ENCODE results near the gene UBTF. TPM values are rescaled to one million over a fixed set of nuclear protein-coding genes. Genes with fewer than 3 reads are reported as not detected.

UBTF gene
- total and polyA plus RNA-seq, 9 of the 15 experiments (the other 6 are each of a cell fraction or from before 2014, with no cell fraction given), result 1.2 to 113 (median 83.6) TPM

DNA sequence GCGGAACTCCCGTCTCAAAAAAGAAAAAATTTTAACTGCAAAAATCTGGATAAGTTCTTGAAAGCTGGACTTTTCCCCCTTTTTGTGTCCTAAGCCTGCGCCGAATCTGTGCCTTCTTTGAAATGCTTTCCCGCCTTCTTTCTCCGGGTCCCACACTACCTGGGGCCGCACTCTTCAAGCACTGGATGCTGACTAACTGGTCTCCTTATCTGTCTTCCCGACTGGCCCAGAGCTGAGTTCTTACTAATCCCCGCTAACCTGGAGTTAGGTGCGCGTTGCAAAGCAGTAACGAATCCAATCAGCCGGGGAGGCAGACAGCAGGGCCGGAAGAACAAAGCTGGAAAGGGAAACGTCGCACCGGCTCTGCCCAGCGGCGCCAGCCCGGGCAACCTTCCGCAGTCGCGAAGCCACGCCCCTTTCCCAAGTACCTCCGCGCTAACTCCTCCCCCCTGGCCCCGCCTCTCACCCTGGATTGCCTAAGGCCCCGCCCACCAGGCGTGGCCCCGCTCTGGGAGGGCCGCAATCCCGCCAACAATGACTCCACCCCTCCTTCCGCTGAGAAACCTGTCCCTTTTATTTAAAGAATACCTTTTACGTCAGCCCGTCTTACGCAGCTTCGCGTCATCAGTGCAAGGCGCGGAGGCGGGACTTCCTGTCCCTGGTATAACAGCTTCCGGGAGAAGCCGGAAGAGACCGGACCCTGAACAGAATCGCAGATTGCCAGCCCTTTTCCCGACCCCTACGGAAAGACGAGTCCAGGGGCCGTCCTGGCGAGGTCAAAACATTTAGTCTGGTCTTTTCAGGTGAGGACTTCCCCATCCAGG, 33.0 kb downstream of the UBTF start, which contains the start of gene TMUB2 (continued):
- TF ChIP-seq SREBF2 (CRISPR knock-in tag; IDR thresholded peaks at IDR 0.05) (no peak), ZNF274 (IDR thresholded peaks at IDR 0.05; ENCODE audit: borderline replicate concordance, low read depth, low read length) (no peak), KDM1A (IDR thresholded peaks at IDR 0.05) (no peak), TBP (optimal IDR thresholded peaks at IDR 0.05; ENCODE audit: low read depth, low read length) (peak; percentile 77), PHF20 (IDR thresholded peaks at IDR 0.05; ENCODE audit: partially characterized antibody) (peak; percentile 73), LCOR (CRISPR knock-in tag; IDR thresholded peaks at IDR 0.05) (peak; percentile 82; the same call in 1 of the 2 replicates), ETV1 (tag; conservative IDR thresholded peaks at IDR 0.05; ENCODE audit: low read depth) (0 out of 2 replicates have a peak, but pooled peaks have one; percentile 45), ERF (CRISPR knock-in tag; IDR thresholded peaks at IDR 0.05) (no peak), SMARCA5 (IDR thresholded peaks at IDR 0.05) (no peak), ZNF174 (CRISPR knock-in tag; IDR thresholded peaks at IDR 0.05) (no peak), ZNF764 (CRISPR knock-in tag; IDR thresholded peaks at IDR 0.05; ENCODE audit: low read depth) (no peak), RBFOX2 (IDR thresholded peaks at IDR 0.05; ENCODE audit: low read depth, low read length) (peak; percentile 84), C11orf30 (IDR thresholded peaks at IDR 0.05; ENCODE audit: low read depth) (peak; percentile 80), MTA3 (IDR thresholded peaks at IDR 0.05; ENCODE audit: borderline replicate concordance) (peak; percentile 98), CREB1 (IDR thresholded peaks at IDR 0.05) (peak; percentile 99), CREB1 (CRISPR knock-in tag; IDR thresholded peaks at IDR 0.05) (peak; percentile 97), SAFB (IDR thresholded peaks at IDR 0.05; ENCODE audit: borderline replicate concordance, low read depth, low read length) (no peak), FOXK1 (CRISPR knock-in tag; IDR thresholded peaks at IDR 0.05; ENCODE audit: borderline replicate concordance) (no peak), ZBTB1 (CRISPR knock-in tag; IDR thresholded peaks at IDR 0.05; ENCODE audit: borderline replicate concordance, low read depth) (no peak), ZSCAN29 (IDR thresholded peaks at IDR 0.05) (no peak), HNRNPK (IDR thresholded peaks at IDR 0.05; ENCODE audit: low read depth, low read length, poor library complexity, severe bottlenecking) (no peak), RCOR1 (IDR thresholded peaks at IDR 0.05; ENCODE audit: borderline replicate concordance in 1 of 2, low read depth in 2 of 2, low read length in 2 of 2) (no peak), BACH1 (tag; IDR thresholded peaks at IDR 0.05) (no peak)
- TF ChIP-seq, protein P1, sequence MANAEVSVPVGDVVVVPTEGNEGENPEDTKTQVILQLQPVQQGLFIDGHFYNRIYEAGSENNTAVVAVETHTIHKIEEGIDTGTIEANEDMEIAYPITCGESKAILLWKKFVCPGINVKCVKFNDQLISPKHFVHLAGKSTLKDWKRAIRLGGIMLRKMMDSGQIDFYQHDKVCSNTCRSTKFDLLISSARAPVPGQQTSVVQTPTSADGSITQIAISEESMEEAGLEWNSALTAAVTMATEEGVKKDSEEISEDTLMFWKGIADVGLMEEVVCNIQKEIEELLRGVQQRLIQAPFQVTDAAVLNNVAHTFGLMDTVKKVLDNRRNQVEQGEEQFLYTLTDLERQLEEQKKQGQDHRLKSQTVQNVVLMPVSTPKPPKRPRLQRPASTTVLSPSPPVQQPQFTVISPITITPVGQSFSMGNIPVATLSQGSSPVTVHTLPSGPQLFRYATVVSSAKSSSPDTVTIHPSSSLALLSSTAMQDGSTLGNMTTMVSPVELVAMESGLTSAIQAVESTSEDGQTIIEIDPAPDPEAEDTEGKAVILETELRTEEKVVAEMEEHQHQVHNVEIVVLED (CRISPR knock-in tag; IDR thresholded peaks at IDR 0.05), result peak; percentile 82
- TF ChIP-seq, protein P2, sequence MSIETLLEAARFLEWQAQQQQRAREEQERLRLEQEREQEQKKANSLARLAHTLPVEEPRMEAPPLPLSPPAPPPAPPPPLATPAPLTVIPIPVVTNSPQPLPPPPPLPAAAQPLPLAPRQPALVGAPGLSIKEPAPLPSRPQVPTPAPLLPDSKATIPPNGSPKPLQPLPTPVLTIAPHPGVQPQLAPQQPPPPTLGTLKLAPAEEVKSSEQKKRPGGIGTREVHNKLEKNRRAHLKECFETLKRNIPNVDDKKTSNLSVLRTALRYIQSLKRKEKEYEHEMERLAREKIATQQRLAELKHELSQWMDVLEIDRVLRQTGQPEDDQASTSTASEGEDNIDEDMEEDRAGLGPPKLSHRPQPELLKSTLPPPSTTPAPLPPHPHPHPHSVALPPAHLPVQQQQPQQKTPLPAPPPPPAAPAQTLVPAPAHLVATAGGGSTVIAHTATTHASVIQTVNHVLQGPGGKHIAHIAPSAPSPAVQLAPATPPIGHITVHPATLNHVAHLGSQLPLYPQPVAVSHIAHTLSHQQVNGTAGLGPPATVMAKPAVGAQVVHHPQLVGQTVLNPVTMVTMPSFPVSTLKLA (conservative IDR thresholded peaks at IDR 0.05), result peak; percentile 36 to 64; a peak in 3 of 4 replicates
- TF ChIP-seq, protein P3, sequence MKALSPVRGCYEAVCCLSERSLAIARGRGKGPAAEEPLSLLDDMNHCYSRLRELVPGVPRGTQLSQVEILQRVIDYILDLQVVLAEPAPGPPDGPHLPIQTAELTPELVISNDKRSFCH (CRISPR knock-in tag; IDR thresholded peaks at IDR 0.05), result no peak
- TF ChIP-seq, protein P3 (tag; IDR thresholded peaks at IDR 0.05), result 0 out of 2 replicates have a peak, but pooled peaks have one; percentile 10

Data from K562 (cell line).